Neural progenitor cell (in vitro differentiated cells): ENCODE measurements around the gene CIBAR2. TPM values are rescaled to one million over a fixed set of nuclear protein-coding genes. Genes with fewer than 3 reads are reported as not detected.

Source experiments
- DNase-seq: peaks from one replicate; pipeline ENCODE4 v3.0.0-alpha.2; 2016; ENCODE audit warnings: low spot score
- H2AFZ ChIP-seq: fragments of 200-600 bp; sonication (generic); replicated peaks from 2 replicates; pipeline ENCODE4 v1.6.1; 2016; ENCODE audit warnings: antibody characterized with exemption
- H3F3A ChIP-seq: fragments of 200-600 bp; sonication (generic); 2 replicates; pipeline ENCODE4 v1.6.1; 2016; ENCODE audit warnings: antibody characterized with exemption, low read depth
- H3K27ac ChIP-seq: fragments of 200-600 bp; sonication (generic); 2 replicates; pipeline ENCODE4 v1.5.1; 2016; ENCODE audit warnings: mild to moderate bottlenecking
- H3K27me3 ChIP-seq: fragments of 200-600 bp; sonication (generic); 2 replicates; pipeline ENCODE4 v1.6.1; 2016; ENCODE audit warnings: mild to moderate bottlenecking, moderate library complexity
- H3K36me3 ChIP-seq: fragments of 200-600 bp; sonication (generic); 2 replicates; pipeline ENCODE4 v1.5.1; 2016
- H3K4me1 ChIP-seq: fragments of 200-600 bp; sonication (generic); 2 replicates; pipeline ENCODE4 v1.6.1; 2016; ENCODE audit warnings: mixed run types
- H3K4me2 ChIP-seq: fragments of 200-600 bp; sonication (generic); 2 replicates; pipeline ENCODE4 v1.6.1; 2016
- H3K4me3 ChIP-seq: fragments of 200-600 bp; sonication (generic); 2 replicates; pipeline ENCODE4 v1.5.1; 2016
- H3K79me2 ChIP-seq: fragments of 200-600 bp; sonication (generic); 2 replicates; pipeline ENCODE4 v1.6.1; 2016; ENCODE audit warnings: low read depth
- H3K9ac ChIP-seq: fragments of 200-600 bp; sonication (generic); 2 replicates; pipeline ENCODE4 v1.6.1; 2016
- H3K9me3 ChIP-seq: fragments of 200-600 bp; sonication (generic); 2 replicates; pipeline ENCODE4 v1.5.1; 2016; ENCODE audit warnings: low read depth
- H4K20me1 ChIP-seq: fragments of 200-600 bp; sonication (generic); 2 replicates; pipeline ENCODE4 v1.6.1; 2016; ENCODE audit warnings: low read depth
- H3K27ac Mint-ChIP-seq: 3 replicates; pipeline ENCODE4 v1.8.0; 2021; ENCODE audit warnings: mixed read lengths
- H3K27me3 Mint-ChIP-seq: 2 replicates; pipeline ENCODE4 v1.8.0; 2022; ENCODE audit warnings: low read depth, mild to moderate bottlenecking, inconsistent platforms, moderate library complexity, mixed read lengths; ENCODE audit not compliant: insufficient read depth
- H3K36me3 Mint-ChIP-seq: 3 replicates; pipeline ENCODE4 v1.8.0; 2021; ENCODE audit warnings: mixed read lengths
- H3K4me1 Mint-ChIP-seq: 3 replicates; pipeline ENCODE4 v1.8.0; 2021; ENCODE audit warnings: mixed read lengths
- H3K4me3 Mint-ChIP-seq: 3 replicates; pipeline ENCODE4 v1.8.0; 2021; ENCODE audit warnings: mild to moderate bottlenecking, moderate library complexity, mixed read lengths
- H3K9me3 Mint-ChIP-seq: 3 replicates; pipeline ENCODE4 v1.8.0; 2020; ENCODE audit warnings: mixed read lengths
- EZH2 ChIP-seq: fragments of 200-600 bp; sonication (generic); IDR thresholded peaks from 2 replicates; pipeline ENCODE4 v1.6.1; 2017; ENCODE audit warnings: antibody characterized with exemption, mild to moderate bottlenecking, moderate library complexity
- EZH2phosphoT487 ChIP-seq: fragments of 200-600 bp; sonication (generic); IDR thresholded peaks from 2 replicates; pipeline ENCODE4 v1.6.1; 2017; ENCODE audit warnings: antibody characterized with exemption
- total RNA-seq: library from RNA; depleted of rRNA; stranded (reverse); fragments of >200 nt; gene quantifications from 2 replicates; pipeline ENCODE4 v1.2.3, GENCODE V29; 2015; ENCODE audit warnings: low replicate concordance
- TF ChIP-seq, protein P1 (sequence below): fragments of 200-600 bp; sonication (generic); IDR thresholded peaks from 2 replicates; pipeline ENCODE4 v1.5.1; 2017; ENCODE audit warnings: antibody characterized with exemption, mild to moderate bottlenecking

Gene CIBAR2
- total RNA-seq, 1 donor from 2014 or later: not detected

DNA sequence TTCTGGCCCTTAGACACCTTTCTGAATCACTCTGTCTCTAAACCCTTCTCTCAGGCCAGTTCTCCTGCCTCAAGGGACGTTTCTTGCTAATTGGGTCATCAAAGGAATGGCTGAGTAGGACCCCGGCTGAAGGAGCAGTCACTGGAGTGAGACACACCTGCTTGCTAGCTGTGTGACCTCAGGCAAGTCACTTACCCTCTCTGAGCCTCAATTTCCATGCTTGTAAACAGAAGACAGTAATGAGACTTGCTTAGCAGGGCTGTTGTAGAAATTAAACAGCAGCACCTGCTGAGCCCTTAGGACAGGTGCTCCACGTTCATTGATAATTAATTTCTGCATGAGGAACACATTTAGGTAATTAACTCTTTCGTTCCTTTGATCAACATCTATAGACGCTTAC, 6.8 kb downstream of the CIBAR2 start:
- Histone ChIP-seq H3K27me3 (no peaks in the 10 kb centered on the region), H3K27ac (no peak overlapping the region), H3K36me3 (no peaks in the 10 kb centered on the region), H3K9me3 (no peaks in the 10 kb centered on the region), H3K4me2 (no peak overlapping the region), H3F3A (peaks cover 21% of the 10 kb centered on the region), H3K9ac (no peak overlapping the region), H3K4me1 (peaks cover 9% of the 10 kb centered on the region), H2AFZ (no peak overlapping the region), H3K4me3 (no peak overlapping the region), H4K20me1 (no peaks in the 10 kb centered on the region), H3K79me2 (no peaks in the 10 kb centered on the region)
- Mint-ChIP-seq H3K9me3 (no peaks in the 10 kb centered on the region), H3K27me3 (peaks cover 18% of the 10 kb centered on the region), H3K4me3 (no peak overlapping the region), H3K4me1 (peaks cover 13% of the 10 kb centered on the region), H3K36me3 (no peaks in the 10 kb centered on the region), H3K27ac (no peak overlapping the region)
- TF ChIP-seq EZH2: no peak
- no peak for DNase-seq

DNA sequence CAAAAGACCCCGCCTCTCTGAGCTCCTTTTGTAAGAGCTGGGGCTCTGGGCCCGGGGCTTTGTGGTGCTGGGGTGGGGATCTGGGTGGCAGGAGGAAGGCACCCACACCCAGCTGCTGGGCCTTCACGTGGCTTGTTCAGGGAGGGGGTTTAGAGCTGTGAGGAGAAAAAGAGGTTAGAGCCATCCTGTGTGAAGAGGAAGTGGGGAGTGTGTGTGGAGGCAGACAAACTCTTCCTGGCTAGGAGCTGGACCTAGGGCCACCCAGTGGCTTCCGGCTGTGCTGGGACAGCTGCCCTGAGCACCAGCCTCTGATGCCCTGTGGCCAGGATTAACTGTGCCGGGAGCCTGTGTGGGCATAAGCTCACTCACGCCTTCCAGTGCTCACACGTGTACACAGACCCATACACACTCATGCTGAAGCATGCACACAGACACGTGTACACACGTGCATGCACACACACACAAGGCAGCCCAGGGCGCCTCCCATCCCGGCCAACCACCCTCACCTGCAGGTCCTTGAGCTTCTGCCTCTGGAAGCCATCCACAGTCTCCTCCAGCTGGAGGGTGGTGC, 7.4 kb downstream of the CIBAR2 start:
- H3K27ac ChIP-seq: no peak overlapping the region
- H3K9me3 ChIP-seq: no peaks in the 10 kb centered on the region
- H3K27me3 ChIP-seq: no peaks in the 10 kb centered on the region
- no peak overlapping the region for H3K4me3 ChIP-seq
- no peaks in the 10 kb centered on the region for H3K9me3 Mint-ChIP-seq
- no peak overlapping the region for H3K4me2 ChIP-seq
- H3K4me1 Mint-ChIP-seq: peaks cover 13% of the 10 kb centered on the region
- no peak for DNase-seq
- peaks cover 21% of the 10 kb centered on the region for H3F3A ChIP-seq
- H4K20me1 ChIP-seq: no peaks in the 10 kb centered on the region
- TF ChIP-seq EZH2phosphoT487 (no peak), EZH2 (no peak)
- TF ChIP-seq, protein P1, sequence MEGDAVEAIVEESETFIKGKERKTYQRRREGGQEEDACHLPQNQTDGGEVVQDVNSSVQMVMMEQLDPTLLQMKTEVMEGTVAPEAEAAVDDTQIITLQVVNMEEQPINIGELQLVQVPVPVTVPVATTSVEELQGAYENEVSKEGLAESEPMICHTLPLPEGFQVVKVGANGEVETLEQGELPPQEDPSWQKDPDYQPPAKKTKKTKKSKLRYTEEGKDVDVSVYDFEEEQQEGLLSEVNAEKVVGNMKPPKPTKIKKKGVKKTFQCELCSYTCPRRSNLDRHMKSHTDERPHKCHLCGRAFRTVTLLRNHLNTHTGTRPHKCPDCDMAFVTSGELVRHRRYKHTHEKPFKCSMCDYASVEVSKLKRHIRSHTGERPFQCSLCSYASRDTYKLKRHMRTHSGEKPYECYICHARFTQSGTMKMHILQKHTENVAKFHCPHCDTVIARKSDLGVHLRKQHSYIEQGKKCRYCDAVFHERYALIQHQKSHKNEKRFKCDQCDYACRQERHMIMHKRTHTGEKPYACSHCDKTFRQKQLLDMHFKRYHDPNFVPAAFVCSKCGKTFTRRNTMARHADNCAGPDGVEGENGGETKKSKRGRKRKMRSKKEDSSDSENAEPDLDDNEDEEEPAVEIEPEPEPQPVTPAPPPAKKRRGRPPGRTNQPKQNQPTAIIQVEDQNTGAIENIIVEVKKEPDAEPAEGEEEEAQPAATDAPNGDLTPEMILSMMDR: no peak
- H3K36me3 Mint-ChIP-seq: no peaks in the 10 kb centered on the region
- peaks cover 9% of the 10 kb centered on the region for H3K4me1 ChIP-seq
- H3K27ac Mint-ChIP-seq: peak overlapping the region; percentile 86
- no peaks in the 10 kb centered on the region for H3K79me2 ChIP-seq
- no peaks in the 10 kb centered on the region for H3K36me3 ChIP-seq
- peaks cover 20% of the 10 kb centered on the region for H3K27me3 Mint-ChIP-seq
- no peak overlapping the region for H2AFZ ChIP-seq
- H3K4me3 Mint-ChIP-seq: no peak overlapping the region
- H3K9ac ChIP-seq: no peak overlapping the region

DNA sequence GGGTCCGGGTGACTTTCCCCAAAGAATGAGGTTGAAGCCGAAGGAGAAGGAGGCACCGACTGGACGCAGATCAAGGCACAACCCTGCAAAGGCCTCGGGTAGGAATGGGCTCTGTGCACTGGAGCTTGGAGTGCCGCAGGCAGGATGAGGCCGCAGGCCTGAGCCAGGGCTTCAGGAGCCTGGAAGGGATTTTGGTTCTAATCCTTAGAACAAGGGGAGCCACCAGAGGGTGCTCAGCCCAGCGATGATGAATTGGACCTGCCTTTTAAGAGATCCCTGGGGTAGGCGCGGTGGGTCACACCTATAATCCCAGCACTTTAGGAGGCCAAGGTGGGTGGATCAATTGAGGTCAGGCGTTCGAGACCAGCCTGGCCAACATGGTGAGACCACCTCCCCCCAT, 8.1 kb downstream of the CIBAR2 start:
- H3K27ac Mint-ChIP-seq: no peak overlapping the region
- peaks cover 21% of the 10 kb centered on the region for H3F3A ChIP-seq
- no peaks in the 10 kb centered on the region for H3K36me3 ChIP-seq
- H3K9me3 Mint-ChIP-seq: no peaks in the 10 kb centered on the region
- no peak overlapping the region for H3K9ac ChIP-seq
- H2AFZ ChIP-seq: no peak overlapping the region
- H3K4me1 ChIP-seq: peaks cover 9% of the 10 kb centered on the region
- no peak overlapping the region for H3K4me3 ChIP-seq
- H3K27me3 ChIP-seq: no peaks in the 10 kb centered on the region
- no peak overlapping the region for H3K27ac ChIP-seq
- H3K79me2 ChIP-seq: no peaks in the 10 kb centered on the region
- no peaks in the 10 kb centered on the region for H3K36me3 Mint-ChIP-seq
- no peak overlapping the region for H3K4me3 Mint-ChIP-seq
- peaks cover 22% of the 10 kb centered on the region for H3K27me3 Mint-ChIP-seq
- no peak for TF ChIP-seq EZH2phosphoT487
- TF ChIP-seq, protein P1: peak; percentile 26
- DNase-seq: peak; percentile 60
- no peak overlapping the region for H3K4me2 ChIP-seq
- no peaks in the 10 kb centered on the region for H4K20me1 ChIP-seq
- peaks cover 13% of the 10 kb centered on the region for H3K4me1 Mint-ChIP-seq
- no peaks in the 10 kb centered on the region for H3K9me3 ChIP-seq

DNA sequence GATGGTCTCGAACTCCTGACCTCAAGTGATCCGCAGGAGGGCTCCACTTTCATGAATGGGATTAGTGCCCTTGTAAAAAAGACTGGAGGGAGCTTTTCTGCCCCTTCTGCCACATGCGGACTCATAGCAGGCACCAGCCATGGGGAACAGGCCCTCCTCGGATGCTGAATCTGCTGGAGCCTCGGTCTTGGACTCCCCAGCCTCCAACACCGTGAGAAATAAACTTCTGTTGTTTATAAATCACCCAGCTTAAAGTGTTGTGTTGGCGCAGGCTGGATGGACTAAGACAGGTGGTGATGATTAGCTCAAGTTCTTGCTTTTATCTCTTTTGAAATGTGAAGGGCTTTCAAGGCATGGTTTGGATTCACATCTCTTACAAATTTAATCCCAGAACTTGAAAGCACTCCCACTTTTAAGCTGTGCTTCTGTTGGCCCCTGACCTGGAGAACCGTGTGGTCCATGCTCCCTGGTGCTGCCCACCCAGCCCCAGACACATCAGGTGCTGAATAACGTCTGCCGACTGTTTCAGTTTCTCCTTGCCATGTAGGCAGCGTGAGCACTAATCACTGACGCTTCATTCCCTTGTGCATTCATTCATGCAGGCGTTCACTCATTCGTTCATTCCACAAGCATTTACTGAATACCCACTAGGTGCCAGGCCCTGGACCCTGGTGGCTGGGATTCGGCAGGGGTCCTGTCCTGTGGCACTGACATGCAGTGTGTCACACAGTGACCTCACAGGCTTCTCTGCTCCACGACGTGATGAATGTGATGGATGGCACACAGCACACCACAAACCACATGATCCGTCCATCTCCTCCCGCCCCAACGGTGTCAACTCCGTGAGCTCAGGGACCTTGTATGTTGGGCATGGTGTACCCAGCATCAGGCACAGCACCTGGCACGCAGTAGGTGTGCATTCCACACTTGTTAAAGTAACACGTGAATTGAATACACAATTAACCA, 8.9 kb downstream of the CIBAR2 start:
- Mint-ChIP-seq H3K9me3 (no peaks in the 10 kb centered on the region), H3K27ac (peak overlapping the region; percentile 67), H3K4me1 (peaks cover 13% of the 10 kb centered on the region), H3K36me3 (no peaks in the 10 kb centered on the region), H3K27me3 (peaks cover 22% of the 10 kb centered on the region), H3K4me3 (peak overlapping the region; percentile 64)
- Histone ChIP-seq H3K79me2 (no peaks in the 10 kb centered on the region), H3K36me3 (no peaks in the 10 kb centered on the region), H3K9ac (no peak overlapping the region), H3K27me3 (no peaks in the 10 kb centered on the region), H3K4me1 (peaks cover 9% of the 10 kb centered on the region), H3F3A (peaks cover 21% of the 10 kb centered on the region), H4K20me1 (no peaks in the 10 kb centered on the region), H3K9me3 (no peaks in the 10 kb centered on the region), H3K4me3 (no peak overlapping the region), H2AFZ (no peak overlapping the region), H3K27ac (no peak overlapping the region), H3K4me2 (no peak overlapping the region)
- DNase-seq: no peak
- TF ChIP-seq EZH2phosphoT487 (no peak), EZH2 (no peak)
- TF ChIP-seq, protein P1: no peak
